HG03097 (cell line): Measurements from ENCODE around the gene RBMS3.
"Not testable (repeated sequence)": the region's sequence is repeated elsewhere in the genome, so short reads cannot be mapped to it uniquely, and the experiment has no call there.

Experiments used
- ATAC-seq: cut with Tn5 transposase; IDR thresholded peaks from one replicate; pipeline ENCODE4 v1.9.1; 2021; ENCODE audit not compliant: unreplicated experiment, low FRiP score

The RBMS3 gene

DNA sequence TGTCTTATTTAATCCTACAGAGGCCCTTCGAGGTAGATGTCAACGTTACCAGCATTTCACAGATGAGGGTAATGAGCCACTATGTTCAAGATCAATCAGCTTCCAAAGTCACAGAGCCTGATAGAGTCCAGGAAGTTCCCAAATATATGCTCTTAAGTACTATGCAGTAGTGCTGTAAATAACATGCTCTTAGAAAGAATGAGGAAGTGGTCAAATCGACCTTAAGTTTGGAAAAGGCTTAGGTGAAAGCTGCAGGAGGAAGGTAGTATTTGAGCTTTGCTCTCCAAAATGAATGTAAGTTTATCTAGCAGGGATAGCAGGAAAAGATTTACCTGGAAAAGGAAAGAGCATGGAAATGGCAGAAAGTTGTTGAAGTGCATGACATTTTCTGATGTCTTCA is 234.0 kb downstream of the RBMS3 start:
- ATAC-seq = no peak

DNA sequence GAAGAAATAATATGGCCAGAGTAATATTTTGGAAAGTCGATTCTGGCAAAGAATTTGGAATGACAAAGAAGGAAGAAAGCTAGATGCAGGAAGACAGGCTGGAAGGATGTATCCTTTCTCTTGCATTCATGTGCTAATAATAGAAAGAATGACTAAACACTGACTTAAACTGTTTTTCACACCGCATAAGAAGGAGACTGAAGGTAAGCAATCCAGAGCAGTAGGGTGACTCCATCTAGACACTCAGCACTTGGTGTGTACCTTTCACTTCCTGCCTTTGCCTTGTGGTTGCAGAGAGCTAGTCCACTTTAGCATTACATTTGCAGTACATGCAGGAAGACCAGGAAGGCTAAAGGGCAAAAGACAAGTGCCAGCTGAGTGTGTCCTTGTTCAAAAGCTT is 234.6 kb downstream of the RBMS3 start:
- ATAC-seq = no peak

GRCh38 chr3:29516164-29516563 is 235.3 kb downstream of the RBMS3 start:
- ATAC-seq = no peak

DNA sequence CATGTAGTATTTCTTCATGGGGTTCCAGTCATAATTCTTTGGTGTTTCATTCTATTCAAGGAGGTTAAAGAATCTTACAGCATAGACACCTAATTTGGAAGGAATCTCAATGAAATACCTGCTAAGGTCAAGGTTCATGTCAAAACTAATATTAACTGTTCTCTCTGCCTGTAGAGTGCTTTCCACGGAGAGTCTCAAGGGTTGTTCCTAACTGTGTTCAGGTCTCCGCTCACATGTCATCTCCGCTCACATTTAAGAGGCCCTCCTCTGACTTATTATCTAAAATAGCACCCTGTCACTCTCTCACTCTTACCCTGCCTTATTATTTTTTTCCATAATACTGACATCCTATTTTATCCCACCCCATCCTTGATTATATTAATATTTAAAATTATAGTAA is 239.9 kb downstream of the RBMS3 start:
- no peak for ATAC-seq

- ATAC-seq = no peak
Measured at GRCh38 chr3:29521293-29521692, 240.4 kb downstream of the RBMS3 start.

GRCh38 chr3:29521751-29522150 is 240.9 kb downstream of the RBMS3 start:
- ATAC-seq = no peak

GRCh38 chr3:29524433-29524832 is 243.6 kb downstream of the RBMS3 start:
- ATAC-seq = not testable (repeated sequence)

DNA sequence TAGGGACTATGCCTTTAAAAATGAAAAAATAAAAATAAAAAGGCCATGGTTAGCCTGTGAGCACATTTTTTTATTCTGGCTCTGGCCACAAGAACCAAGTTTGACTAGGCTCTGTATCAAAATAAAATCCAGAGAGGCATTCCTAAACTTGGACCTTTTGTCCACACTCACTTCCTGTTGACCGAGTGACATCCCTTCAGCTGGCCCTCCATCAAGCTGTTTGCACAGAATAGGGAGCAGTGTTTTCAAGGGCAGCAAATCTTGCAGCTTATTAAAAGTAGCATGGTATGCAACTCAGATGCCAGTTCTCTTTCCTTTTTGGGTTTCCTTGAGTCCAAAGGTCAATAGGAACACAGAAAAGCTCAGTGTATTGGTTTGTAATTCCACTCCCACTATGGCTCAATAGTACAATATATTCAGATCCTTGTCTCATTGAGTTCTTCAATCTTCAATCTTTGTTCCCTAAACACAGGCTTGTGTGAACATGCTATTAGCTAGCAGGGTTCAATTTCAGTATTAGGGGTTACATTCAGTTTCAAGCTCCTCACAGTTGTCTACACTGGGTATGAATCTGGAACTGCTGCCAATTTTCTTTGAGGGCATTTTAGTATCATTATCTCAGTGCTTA is 244.5 kb downstream of the RBMS3 start:
- no peak for ATAC-seq

- no peak for ATAC-seq
Measured at GRCh38 chr3:29527246-29527645, 246.4 kb downstream of the RBMS3 start.

GRCh38 chr3:29531644-29532043 is 250.8 kb downstream of the RBMS3 start:
- no peak for ATAC-seq

DNA sequence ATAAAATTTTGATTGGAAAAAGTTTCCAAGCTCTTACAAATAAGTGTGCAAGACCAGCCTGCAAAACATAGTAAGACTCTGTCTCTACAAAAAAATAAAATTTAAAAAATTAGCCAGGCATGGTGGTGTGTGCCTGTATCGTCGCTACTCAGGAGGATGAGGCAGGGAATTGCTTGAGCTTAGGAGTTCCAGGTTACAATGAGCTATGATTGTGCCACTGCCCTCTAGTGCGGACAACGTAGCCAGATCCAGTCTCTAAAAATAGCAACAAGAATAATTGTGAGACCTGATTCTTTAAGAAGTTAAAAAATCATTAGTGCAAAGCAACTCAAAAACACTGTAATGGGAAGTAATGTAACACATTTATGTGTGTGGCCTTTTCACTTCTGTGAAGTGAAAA is 251.6 kb downstream of the RBMS3 start:
- no peak for ATAC-seq

GRCh38 chr3:29534006-29534405 is 253.1 kb downstream of the RBMS3 start:
- ATAC-seq = no peak

DNA sequence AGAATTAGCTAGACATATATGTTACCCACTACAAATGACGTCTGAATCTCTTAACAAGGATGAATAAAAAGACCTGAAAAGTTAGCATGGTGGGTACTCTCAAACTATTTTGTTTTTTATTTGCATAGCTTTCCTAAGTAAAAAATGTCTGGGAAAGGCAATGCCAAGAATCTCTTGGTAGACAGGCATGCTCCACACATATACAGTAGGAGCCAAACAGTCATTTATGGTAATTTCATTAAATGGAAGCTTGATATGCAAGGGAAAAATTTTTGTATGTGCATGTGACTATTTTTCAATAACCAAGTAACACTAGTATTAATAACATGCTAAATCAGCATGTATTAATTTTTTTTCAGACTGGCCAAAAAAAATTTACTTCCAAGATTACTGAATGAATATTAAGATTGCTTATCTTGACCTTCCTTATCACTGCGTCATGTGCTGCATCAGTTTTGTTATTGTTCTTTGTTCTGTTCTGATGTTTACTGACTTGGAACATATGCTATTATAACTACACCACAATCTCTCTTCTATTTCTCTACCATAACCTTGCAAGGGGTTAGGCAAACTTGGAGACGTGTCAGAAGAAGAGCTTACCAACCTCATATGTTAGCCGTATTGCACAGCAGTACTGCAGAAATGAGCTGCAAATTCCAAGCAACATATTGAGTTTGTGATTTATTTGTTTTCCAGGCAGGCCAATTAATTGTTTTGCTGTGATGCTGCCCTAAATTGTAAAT is 255.3 kb downstream of the RBMS3 start:
- ATAC-seq = no peak

DNA sequence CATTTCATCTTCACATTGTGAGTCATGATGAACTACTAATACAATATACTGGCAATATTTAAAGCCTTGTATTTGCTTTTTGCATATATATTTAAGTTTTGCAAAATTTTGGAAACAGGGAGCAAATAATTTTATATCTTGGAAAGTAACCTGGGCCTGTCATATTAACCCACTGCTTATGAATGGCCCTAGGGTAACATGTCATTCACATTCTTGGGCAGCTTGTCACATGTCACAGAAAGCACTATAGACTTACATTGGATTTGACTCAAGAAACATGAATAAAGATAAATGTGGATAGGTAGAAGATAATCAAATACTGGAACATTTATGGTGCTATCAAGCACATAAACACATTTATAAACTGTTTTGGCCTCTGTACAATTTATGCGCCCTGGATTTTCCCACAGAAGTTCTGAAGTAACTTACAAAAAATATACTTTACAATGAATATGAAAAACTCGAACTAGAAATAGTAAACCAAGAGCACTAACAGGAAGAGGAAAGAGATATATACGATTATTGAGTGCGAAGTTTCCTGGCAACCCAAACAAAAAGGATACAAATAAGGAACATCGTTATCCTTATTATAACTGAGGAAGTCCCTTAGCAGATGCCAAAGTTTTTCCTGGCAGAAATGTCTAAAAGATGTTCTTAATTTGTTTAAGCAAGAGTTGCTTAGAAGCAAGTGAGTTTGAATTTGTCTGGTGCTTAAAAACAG is 257.2 kb downstream of the RBMS3 start:
- no peak for ATAC-seq

DNA sequence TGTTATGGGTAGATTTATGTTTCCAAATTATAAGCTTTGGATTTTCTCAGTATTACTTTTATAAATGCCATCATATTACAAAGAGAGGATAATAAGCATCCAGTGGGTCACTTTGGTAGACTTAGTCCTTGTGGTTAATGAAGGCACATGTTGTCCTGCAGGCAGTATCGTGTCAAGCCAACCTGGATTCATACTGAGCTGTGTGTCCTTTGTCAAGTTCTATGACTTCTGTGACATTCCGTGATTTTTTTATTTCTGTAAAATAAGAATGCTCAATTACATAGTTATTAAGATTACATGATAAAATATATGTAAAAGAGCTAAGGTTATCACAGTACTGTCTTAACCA is 257.7 kb downstream of the RBMS3 start:
- ATAC-seq = no peak

DNA sequence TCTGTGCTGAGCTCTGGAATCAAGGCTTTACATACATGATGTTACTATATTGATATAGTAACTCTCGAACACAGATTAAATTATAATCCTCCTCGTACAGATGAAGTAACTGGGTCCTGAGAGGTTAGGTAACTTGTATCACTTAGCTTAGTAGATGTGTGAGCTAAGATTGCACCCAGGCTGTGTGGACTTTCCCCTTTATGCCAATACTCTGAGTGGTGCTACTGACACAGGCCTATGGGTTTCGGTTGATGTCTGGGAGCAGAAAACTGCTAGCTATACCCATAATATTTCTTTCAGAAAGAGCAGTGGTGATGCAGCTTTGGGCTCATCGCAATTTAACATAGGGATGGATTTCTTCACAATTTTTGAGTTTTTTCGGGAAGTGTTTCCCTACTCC is 259.7 kb downstream of the RBMS3 start:
- no peak for ATAC-seq

DNA sequence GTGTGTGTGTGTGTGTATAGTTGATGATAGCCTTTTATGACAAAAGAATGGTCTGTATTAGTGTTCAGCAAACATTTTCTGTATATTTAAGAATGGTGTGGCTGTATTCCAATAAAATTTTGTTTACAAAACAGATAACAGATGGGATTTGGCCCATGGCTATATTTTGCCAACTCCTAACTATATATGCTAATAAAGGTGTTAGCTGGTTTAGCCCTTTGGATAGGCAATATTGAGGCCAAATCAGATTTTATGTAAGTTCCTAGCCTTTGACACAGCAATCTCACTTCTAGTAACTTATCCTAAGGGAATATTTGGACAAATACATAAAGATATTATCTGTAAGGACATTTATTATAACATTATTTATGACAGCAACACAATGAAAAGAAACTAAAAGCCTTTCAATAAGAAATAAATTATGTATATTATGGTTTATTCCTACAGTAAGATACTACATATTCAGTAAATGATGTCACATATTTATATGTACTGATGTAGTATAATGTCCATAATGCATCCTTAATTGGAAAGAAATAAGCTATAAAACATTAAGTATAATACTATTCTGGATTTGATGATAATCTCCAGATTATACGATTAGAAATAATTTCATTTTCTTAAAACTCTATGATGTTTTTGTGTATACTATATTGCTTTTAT is 264.0 kb downstream of the RBMS3 start:
- ATAC-seq = no peak

DNA sequence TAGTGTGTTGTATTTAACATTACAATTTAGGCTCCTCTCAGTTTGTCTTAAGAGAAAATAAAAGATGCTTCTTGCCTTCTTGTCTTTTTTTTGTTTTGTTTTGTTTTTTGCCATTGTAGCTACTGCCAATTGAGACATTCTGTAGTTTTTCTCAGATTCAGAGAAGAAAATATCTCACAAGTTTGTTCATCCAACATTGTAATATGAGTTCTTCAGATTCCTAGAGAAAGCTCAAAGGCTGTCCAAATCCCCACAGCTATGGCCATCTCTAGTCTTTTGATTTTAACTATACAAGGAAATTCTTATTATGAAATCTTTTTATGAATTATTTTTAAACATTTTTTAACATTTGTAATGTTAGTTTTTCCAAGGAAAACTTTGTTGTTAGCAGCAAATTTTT is 264.7 kb downstream of the RBMS3 start:
- no peak for ATAC-seq

DNA sequence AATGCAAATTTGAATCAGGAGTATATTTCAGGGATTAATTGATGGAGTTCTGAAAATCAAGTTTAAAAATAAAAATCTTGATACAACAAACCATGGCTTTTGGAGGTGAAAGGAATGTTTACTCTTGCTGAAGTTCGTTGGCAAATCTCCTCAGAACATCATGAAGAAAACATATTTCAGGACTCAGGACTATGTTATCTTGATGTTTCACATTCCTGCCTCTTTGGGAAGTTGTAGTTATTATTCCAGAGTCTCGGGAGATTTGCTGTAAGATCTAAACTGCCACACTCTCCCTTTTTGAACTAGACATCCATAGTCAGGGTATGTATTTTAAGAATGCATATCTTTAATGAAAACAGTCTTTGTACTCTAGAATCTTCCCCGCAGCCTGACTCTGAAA is 271.2 kb downstream of the RBMS3 start:
- no peak for ATAC-seq

DNA sequence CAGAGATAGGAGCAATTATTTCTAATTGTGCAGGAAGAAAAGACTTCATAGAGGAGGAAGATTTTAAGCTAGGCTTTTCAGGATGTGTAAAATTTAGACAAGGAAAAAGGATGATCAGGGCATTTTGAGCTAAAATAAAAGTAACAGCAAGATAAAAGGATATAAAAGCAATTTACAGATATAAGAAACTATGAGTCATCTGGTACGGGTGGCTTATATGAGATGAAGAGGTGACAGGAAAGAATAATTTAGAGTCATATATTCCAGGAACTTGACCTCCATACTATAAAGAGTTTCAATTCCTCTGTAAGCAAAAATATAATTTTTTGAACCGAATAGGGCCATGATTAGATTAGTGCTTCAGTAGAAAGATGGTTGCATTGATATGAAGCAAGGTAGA is 273.7 kb downstream of the RBMS3 start:
- ATAC-seq = no peak

DNA sequence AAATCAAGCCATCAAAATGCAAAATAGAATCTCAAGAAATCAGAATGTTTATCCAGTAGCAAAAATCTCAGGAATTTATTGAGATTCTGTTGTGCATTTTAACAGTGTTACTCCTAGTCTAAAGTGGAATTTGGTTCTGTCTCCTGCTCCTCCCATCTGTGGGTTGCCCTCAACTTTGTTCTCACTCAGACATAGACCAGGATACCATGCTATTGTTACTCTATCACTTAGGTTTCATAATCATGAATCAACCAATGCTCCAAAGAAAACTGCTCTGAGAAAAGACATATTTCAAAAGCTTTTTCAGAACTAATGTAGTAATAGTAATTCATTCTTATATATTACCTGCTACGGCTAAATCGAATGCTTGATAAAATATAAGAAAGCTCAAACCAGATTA is 274.7 kb downstream of the RBMS3 start:
- no peak for ATAC-seq
